OCI-LY1 (cell line): Measurements from ENCODE around the gene ROBO1.
A peak's percentile ranks its signal among the peaks of the same experiment; 100 is the strongest.

Source experiments
- H2AFZ ChIP-seq: fragments of 200-600 bp; sonication (generic), shearing (Covaris generic); 2 replicates; pipeline ENCODE4 v1.6.0; 2014; ENCODE audit warnings: antibody characterized with exemption, mild to moderate bottlenecking, low read length
- H3F3A ChIP-seq: fragments of 200-600 bp; sonication (generic), shearing (Covaris generic); 2 replicates; pipeline ENCODE4 v1.6.0; 2014; ENCODE audit warnings: mild to moderate bottlenecking, antibody characterized with exemption, low read length, moderate library complexity; ENCODE audit not compliant: insufficient read depth
- H3K27ac ChIP-seq: fragments of 200-600 bp; sonication (generic); 2 replicates; pipeline ENCODE4 v1.5.1; 2014; ENCODE audit warnings: low read length, mixed run types, mild to moderate bottlenecking, low read depth; ENCODE audit not compliant: poor library complexity, severe bottlenecking
- H3K27me3 ChIP-seq: fragments of 200-600 bp; sonication (generic); 2 replicates; pipeline ENCODE4 v1.6.0; 2014; ENCODE audit warnings: antibody characterized with exemption, mild to moderate bottlenecking, low read length, moderate library complexity; ENCODE audit not compliant: insufficient read depth
- H3K36me3 ChIP-seq: fragments of 200-600 bp; sonication (generic); 2 replicates; pipeline ENCODE4 v1.6.1; 2014; ENCODE audit warnings: mild to moderate bottlenecking, antibody characterized with exemption, low read length, moderate library complexity, mixed read lengths; ENCODE audit not compliant: insufficient read depth
- H3K4me1 ChIP-seq: fragments of 200-600 bp; sonication (generic); 2 replicates; pipeline ENCODE4 v1.5.1; 2014; ENCODE audit warnings: mild to moderate bottlenecking, low read length, moderate library complexity; ENCODE audit not compliant: insufficient read depth, severe bottlenecking
- H3K4me2 ChIP-seq: fragments of 200-600 bp; sonication (generic), shearing (Covaris generic); 2 replicates; pipeline ENCODE4 v1.6.1; 2014; ENCODE audit warnings: low read length
- H3K4me3 ChIP-seq: fragments of 200-600 bp; sonication (generic); 2 replicates; pipeline ENCODE4 v1.5.1; 2014; ENCODE audit warnings: low read length, low read depth, mild to moderate bottlenecking, mixed read lengths; ENCODE audit not compliant: poor library complexity, severe bottlenecking
- H3K79me2 ChIP-seq: fragments of 200-600 bp; shearing (Covaris generic); 2 replicates; pipeline ENCODE4 v1.6.1; 2016; ENCODE audit warnings: mixed run types, low read length, mixed read lengths; ENCODE audit not compliant: insufficient read depth
- H3K9ac ChIP-seq: fragments of 200-600 bp; sonication (generic), shearing (Covaris generic); 2 replicates; pipeline ENCODE4 v1.6.1; 2014; ENCODE audit warnings: mild to moderate bottlenecking, low read length, mixed read lengths
- H3K9me2 ChIP-seq: fragments of 200-600 bp; sonication (generic), shearing (Covaris generic); 2 replicates; pipeline ENCODE4 v1.6.1; 2014; ENCODE audit warnings: low read depth, mild to moderate bottlenecking, low read length, mixed read lengths
- H3K9me3 ChIP-seq: fragments of 200-600 bp; shearing (Covaris generic); 2 replicates; pipeline ENCODE4 v1.6.1; 2014; ENCODE audit warnings: low read length, mixed read lengths
- H4K20me1 ChIP-seq: fragments of 200-600 bp; sonication (generic), shearing (Covaris generic); 2 replicates; pipeline ENCODE4 v1.6.0; 2016; ENCODE audit warnings: mild to moderate bottlenecking, low read length; ENCODE audit not compliant: insufficient read depth
- CTCF ChIP-seq: fragments of 200-600 bp; sonication (generic), shearing (Covaris generic); IDR thresholded peaks from 2 replicates; pipeline ENCODE4 v1.5.1; 2017; ENCODE audit warnings: mild to moderate bottlenecking, antibody characterized with exemption, low read length, moderate library complexity, mixed read lengths
- EZH2 ChIP-seq: fragments of 200-600 bp; sonication (generic), shearing (Covaris generic); IDR thresholded peaks from 2 replicates; pipeline ENCODE4 v1.8.0; 2017; ENCODE audit warnings: borderline replicate concordance, mixed run types, mild to moderate bottlenecking, antibody characterized with exemption, low read length, moderate library complexity, mixed read lengths

The ROBO1 gene

GRCh38 chr3:78659386-78659987, 1108.3 kb downstream of the ROBO1 start:
- H3K27me3 ChIP-seq: no peaks in the 10 kb centered on the region
- H3K9me2 ChIP-seq: no peaks in the 10 kb centered on the region
- no peak overlapping the region for H3K4me2 ChIP-seq
- H3K4me3 ChIP-seq: no peak overlapping the region
- H3K27ac ChIP-seq: no peak overlapping the region
- H4K20me1 ChIP-seq: no peaks in the 10 kb centered on the region
- H3K4me1 ChIP-seq: no peaks in the 10 kb centered on the region
- no peaks in the 10 kb centered on the region for H3K36me3 ChIP-seq
- H3K9ac ChIP-seq: no peak overlapping the region
- no peaks in the 10 kb centered on the region for H3K79me2 ChIP-seq
- TF ChIP-seq EZH2: no peak
- TF ChIP-seq CTCF: peak; percentile 43; the same call in 1 of the 2 replicates
- no peaks in the 10 kb centered on the region for H3K9me3 ChIP-seq
- no peak overlapping the region for H2AFZ ChIP-seq
- H3F3A ChIP-seq: no peaks in the 10 kb centered on the region

- H3K4me1 ChIP-seq: no peaks in the 10 kb centered on the region
These were observed 1120.1 kb downstream of the ROBO1 start for GRCh38 chr3:78647726-78648125.

GRCh38 chr3:78645628-78646310, 1122.0 kb downstream of the ROBO1 start:
- no peaks in the 10 kb centered on the region for H4K20me1 ChIP-seq
- peak; percentile 92 for TF ChIP-seq CTCF
- no peak for TF ChIP-seq EZH2
- H3K79me2 ChIP-seq: no peaks in the 10 kb centered on the region
- H3F3A ChIP-seq: no peaks in the 10 kb centered on the region
- H3K27ac ChIP-seq: no peak overlapping the region
- H3K4me2 ChIP-seq: no peak overlapping the region
- H3K27me3 ChIP-seq: no peaks in the 10 kb centered on the region
- no peak overlapping the region for H3K4me3 ChIP-seq
- no peaks in the 10 kb centered on the region for H3K36me3 ChIP-seq
- no peak overlapping the region for H2AFZ ChIP-seq
- no peak overlapping the region for H3K9ac ChIP-seq
- H3K9me3 ChIP-seq: no peaks in the 10 kb centered on the region
- no peaks in the 10 kb centered on the region for H3K4me1 ChIP-seq
- H3K9me2 ChIP-seq: no peaks in the 10 kb centered on the region

More at GRCh38 chr3:78647726-78648125, 1120.1 kb downstream of the ROBO1 start:
- Histone ChIP-seq H3K36me3 (no peaks in the 10 kb centered on the region), H4K20me1 (no peaks in the 10 kb centered on the region), H3K9ac (no peak overlapping the region), H2AFZ (no peak overlapping the region), H3F3A (no peaks in the 10 kb centered on the region), H3K4me3 (no peak overlapping the region), H3K4me2 (no peak overlapping the region), H3K27me3 (no peaks in the 10 kb centered on the region), H3K9me2 (no peaks in the 10 kb centered on the region), H3K9me3 (no peaks in the 10 kb centered on the region), H3K79me2 (no peaks in the 10 kb centered on the region), H3K27ac (no peak overlapping the region)
- TF ChIP-seq CTCF (no peak), EZH2 (no peak)
